Fibroblast of lung (primary cell): ENCODE data around the gene NRIP1. TPM values are rescaled to one million over a fixed set of nuclear protein-coding genes. Genes with fewer than 3 reads are reported as not detected.

Experiments used
- DNase-seq, 2 donors: peaks; one replicate each; pipeline versions ENCODE4 v3.0.0 to v3.0.0-alpha.2; 2010; ENCODE audit warnings: low read depth in 2 of 2
- H2AFZ ChIP-seq: 2 replicates; pipeline ENCODE4 v1.5.1; 2012; ENCODE audit warnings: low read length, control low read depth, inconsistent platforms
- H3K27ac ChIP-seq: 2 replicates; pipeline ENCODE4 v1.5.1; 2011; ENCODE audit warnings: low read length, control low read depth; ENCODE audit not compliant: insufficient read depth
- H3K27me3 ChIP-seq: 2 replicates; pipeline ENCODE4 v1.5.1; 2011; ENCODE audit warnings: mild to moderate bottlenecking, low read length; ENCODE audit not compliant: control insufficient read depth, insufficient read depth
- H3K36me3 ChIP-seq: 2 replicates; pipeline ENCODE4 v1.5.1; 2011; ENCODE audit warnings: low read length; ENCODE audit not compliant: control insufficient read depth, insufficient read depth
- H3K4me1 ChIP-seq: 2 replicates; pipeline ENCODE4 v1.5.1; 2011; ENCODE audit warnings: low read length; ENCODE audit not compliant: control insufficient read depth, insufficient read depth; ENCODE audit errors: extremely low read depth
- H3K4me2 ChIP-seq: 2 replicates; pipeline ENCODE4 v1.5.1; 2011; ENCODE audit warnings: low read length, control low read depth; ENCODE audit not compliant: insufficient read depth; ENCODE audit errors: extremely low read depth
- H3K4me3 ChIP-seq, 4 experiments: fragments of 200-600 bp in 1 of 4; sonication (generic) in 1 of 4; replicated peaks in 1 of 4; 2 replicates each; pipeline ENCODE4 v1.5.1; 2011 to 2016; ENCODE audit warnings: low read length in 4 of 4, low read depth in 3 of 4, mild to moderate bottlenecking in 3 of 4, control low read depth in 2 of 4, inconsistent platforms in 1 of 4, mixed read lengths in 1 of 4; ENCODE audit not compliant: insufficient read depth in 1 of 4; ENCODE audit errors: control extremely low read depth in 1 of 4
- H3K79me2 ChIP-seq: 2 replicates; pipeline ENCODE4 v1.5.1; 2012; ENCODE audit warnings: mild to moderate bottlenecking, low read length, inconsistent platforms; ENCODE audit not compliant: control insufficient read depth, insufficient read depth
- H3K9ac ChIP-seq: 2 replicates; pipeline ENCODE4 v1.5.1; 2011; ENCODE audit warnings: mild to moderate bottlenecking, low read length, control low read depth; ENCODE audit not compliant: insufficient read depth
- H3K9me3 ChIP-seq: 2 replicates; pipeline ENCODE4 v1.5.1; 2012; ENCODE audit warnings: low read depth, low read length; ENCODE audit not compliant: control insufficient read depth, insufficient read depth
- H4K20me1 ChIP-seq: 2 replicates; pipeline ENCODE4 v1.5.1; 2011; ENCODE audit warnings: low read length; ENCODE audit not compliant: control insufficient read depth, insufficient read depth; ENCODE audit errors: extremely low read depth
- CTCF ChIP-seq, 2 donors: IDR thresholded peaks in 1 of 2; conservative IDR thresholded peaks in 1 of 2; 1 replicate in 1 of 2; 2 replicates in 1 of 2; pipeline ENCODE4 v1.5.1; 2011 to 2012; ENCODE audit warnings: low read length in 2 of 2, control low read depth in 1 of 2, inconsistent platforms in 1 of 2, low read depth in 1 of 2, mild to moderate bottlenecking in 1 of 2
- EZH2 ChIP-seq: IDR thresholded peaks from 2 replicates; pipeline ENCODE4 v1.5.1; 2012; ENCODE audit warnings: low read length, control low read depth, mild to moderate bottlenecking; ENCODE audit errors: missing control alignments
- polyA plus RNA-seq, 2 donors: library from polyadenylated mRNA; depleted of rRNA in 1 of 2; stranded (reverse) in 1 of 2; unstranded in 1 of 2; fragments of >200 nt; gene quantifications; 2 replicates each; pipeline ENCODE4 v1.2.1, GENCODE V29; 2011 to 2012; ENCODE audit warnings: missing spikeins in 1 of 2
- total RNA-seq: library from RNA; depleted of rRNA; stranded (reverse); fragments of >200 nt; gene quantifications from 2 replicates; pipeline ENCODE4 v1.2.1, GENCODE V29; 2014

NRIP1 gene
- total and polyA plus RNA-seq, 2 donors (not counting 1 experiment from before 2014, with no cell fraction given) = 17.8 to 24.8 TPM

- no peaks in the 10 kb centered on the region for H3K9me3 ChIP-seq
- TF ChIP-seq EZH2 (no peak), CTCF (conservative IDR thresholded peaks at IDR 0.05 in 1 of 2, IDR thresholded peaks at IDR 0.05 in 1 of 2; ENCODE audit: low read depth in 1 of 2, low read length in 2 of 2) (no peak)
- H3K27ac ChIP-seq = peak overlapping the region; percentile 66
- H3K36me3 ChIP-seq = no peaks in the 10 kb centered on the region
- peaks cover 65% of the 10 kb centered on the region for H3K79me2 ChIP-seq
- peak in 1 of 2 donors; percentile 22 for DNase-seq
- no peak overlapping the region for H2AFZ ChIP-seq
- no peaks in the 10 kb centered on the region for H3K27me3 ChIP-seq
- peak overlapping the region in 3 of 4 experiments; percentile 2 to 26 (median 3) for H3K4me3 ChIP-seq
- peaks cover 10% of the 10 kb centered on the region for H3K4me1 ChIP-seq
- no peak overlapping the region for H3K9ac ChIP-seq
- peak overlapping the region; percentile 72 for H3K4me2 ChIP-seq
- no peaks in the 10 kb centered on the region for H4K20me1 ChIP-seq
These were observed 59.4 kb downstream of the NRIP1 start for GRCh38 chr21:15005391-15005790.

- TF ChIP-seq CTCF (conservative IDR thresholded peaks at IDR 0.05 in 1 of 2, IDR thresholded peaks at IDR 0.05 in 1 of 2; ENCODE audit: low read depth in 1 of 2, low read length in 2 of 2) (no peak), EZH2 (no peak)
- H2AFZ ChIP-seq = no peak overlapping the region
- H3K4me1 ChIP-seq = peaks cover 10% of the 10 kb centered on the region
- no peaks in the 10 kb centered on the region for H3K36me3 ChIP-seq
- H3K27ac ChIP-seq = peak overlapping the region; percentile 66
- DNase-seq = peak in 1 of 2 donors; percentile 77
- H3K4me3 ChIP-seq = peak overlapping the region in 3 of 4 experiments; percentile 2 to 26 (median 3)
- H3K9ac ChIP-seq = no peak overlapping the region
- H4K20me1 ChIP-seq = no peaks in the 10 kb centered on the region
- peak overlapping the region; percentile 72 for H3K4me2 ChIP-seq
- no peaks in the 10 kb centered on the region for H3K9me3 ChIP-seq
- H3K27me3 ChIP-seq = no peaks in the 10 kb centered on the region
- peaks cover 66% of the 10 kb centered on the region for H3K79me2 ChIP-seq
These were observed 60.0 kb downstream of the NRIP1 start for GRCh38 chr21:15004721-15005370.

- Histone ChIP-seq H3K4me2 (no peak overlapping the region), H3K36me3 (no peaks in the 10 kb centered on the region), H3K27ac (no peak overlapping the region), H3K4me1 (peaks cover 10% of the 10 kb centered on the region), H3K4me3 (no peak overlapping the region), H3K9me3 (no peaks in the 10 kb centered on the region), H3K27me3 (no peaks in the 10 kb centered on the region), H3K9ac (no peak overlapping the region), H4K20me1 (no peaks in the 10 kb centered on the region), H2AFZ (no peak overlapping the region), H3K79me2 (peaks cover 71% of the 10 kb centered on the region)
- DNase-seq = no peak
- TF ChIP-seq EZH2 = no peak
These were observed 61.2 kb downstream of the NRIP1 start for GRCh38 chr21:15003463-15004135.
